ENCODE measurements around the gene PEBP1. TPM values are rescaled to one million over a fixed set of nuclear protein-coding genes. Genes with fewer than 3 reads are reported as not detected.

PEBP1 gene
- polyA plus RNA-seq, 1 donor from 2014 or later, result 702 TPM

- no peaks in the 10 kb centered on the region for H3K9me3 ChIP-seq (ENCODE audit: low read length)
- H3K27me3 ChIP-seq (ENCODE audit: insufficient read depth, low read depth, low read length), result no peaks in the 10 kb centered on the region
- H4K20me1 ChIP-seq (ENCODE audit: insufficient read depth), result no peaks in the 10 kb centered on the region
- no peaks in the 10 kb centered on the region for H3F3A ChIP-seq (ENCODE audit: insufficient read depth, low read length, poor library complexity, severe bottlenecking)
- no peak overlapping the region for H2AFZ ChIP-seq (ENCODE audit: low read depth, low read length)
- no peak overlapping the region for H3K4me2 ChIP-seq (ENCODE audit: low read length)
- peaks cover 6% of the 10 kb centered on the region for H3K36me3 ChIP-seq (ENCODE audit: insufficient read depth, low read length)
- H3K9ac ChIP-seq (ENCODE audit: low read length), result no peak overlapping the region
- no peaks in the 10 kb centered on the region for H3K9me2 ChIP-seq (ENCODE audit: insufficient read depth, low read length)
- H3K27ac ChIP-seq (ENCODE audit: low read length), result no peak overlapping the region
- no peaks in the 10 kb centered on the region for H3K79me2 ChIP-seq (replicated peaks; ENCODE audit: insufficient read depth, low read length)
- TF ChIP-seq RAD21 (conservative IDR thresholded peaks at IDR 0.05), result no peak
- no peak for TF ChIP-seq EP300 (conservative IDR thresholded peaks at IDR 0.05; ENCODE audit: poor library complexity, severe bottlenecking)
- no peak for TF ChIP-seq EZH2 (IDR thresholded peaks at IDR 0.05; ENCODE audit: borderline replicate concordance, insufficient read depth, low read length, poor library complexity, severe bottlenecking)
- TF ChIP-seq REST (IDR thresholded peaks at IDR 0.05; ENCODE audit: borderline replicate concordance), result no peak
- H3K4me3 ChIP-seq (ENCODE audit: low read length), result no peak overlapping the region
These were observed 12.4 kb downstream of the PEBP1 start for GRCh38 chr12:118148287-118148686.

GRCh38 chr12:118150625-118151024, 14.7 kb downstream of the PEBP1 start:
- no peaks in the 10 kb centered on the region for H3K27me3 ChIP-seq (ENCODE audit: insufficient read depth, low read depth, low read length)
- no peak overlapping the region for H2AFZ ChIP-seq (ENCODE audit: low read depth, low read length)
- no peak overlapping the region for H3K27ac ChIP-seq (ENCODE audit: low read length)
- H3K4me3 ChIP-seq (ENCODE audit: low read length), result no peak overlapping the region
- H3K9me2 ChIP-seq (ENCODE audit: insufficient read depth, low read length), result no peaks in the 10 kb centered on the region
- no peaks in the 10 kb centered on the region for H3K9me3 ChIP-seq (ENCODE audit: low read length)
- no peaks in the 10 kb centered on the region for H3K79me2 ChIP-seq (replicated peaks; ENCODE audit: insufficient read depth, low read length)
- H4K20me1 ChIP-seq (ENCODE audit: insufficient read depth), result no peaks in the 10 kb centered on the region
- TF ChIP-seq CTCF (IDR thresholded peaks at IDR 0.05; ENCODE audit: poor library complexity, severe bottlenecking), result no peak
- TF ChIP-seq EP300 (conservative IDR thresholded peaks at IDR 0.05; ENCODE audit: poor library complexity, severe bottlenecking), result no peak
- no peaks in the 10 kb centered on the region for H3F3A ChIP-seq (ENCODE audit: insufficient read depth, low read length, poor library complexity, severe bottlenecking)
- no peak overlapping the region for H3K9ac ChIP-seq (ENCODE audit: low read length)
- no peak overlapping the region for H3K4me2 ChIP-seq (ENCODE audit: low read length)
- H3K36me3 ChIP-seq (ENCODE audit: insufficient read depth, low read length), result peaks cover 6% of the 10 kb centered on the region

- Histone ChIP-seq H3K36me3 (ENCODE audit: insufficient read depth, low read length) (peaks cover 6% of the 10 kb centered on the region), H2AFZ (ENCODE audit: low read depth, low read length) (no peak overlapping the region), H3K4me2 (ENCODE audit: low read length) (no peak overlapping the region), H3K9me2 (ENCODE audit: insufficient read depth, low read length) (no peaks in the 10 kb centered on the region), H3K9ac (ENCODE audit: low read length) (no peak overlapping the region), H3F3A (ENCODE audit: insufficient read depth, low read length, poor library complexity, severe bottlenecking) (no peaks in the 10 kb centered on the region), H3K27me3 (ENCODE audit: insufficient read depth, low read depth, low read length) (no peaks in the 10 kb centered on the region), H3K9me3 (ENCODE audit: low read length) (no peaks in the 10 kb centered on the region), H3K79me2 (replicated peaks; ENCODE audit: insufficient read depth, low read length) (no peaks in the 10 kb centered on the region), H4K20me1 (ENCODE audit: insufficient read depth) (no peaks in the 10 kb centered on the region), H3K4me3 (ENCODE audit: low read length) (no peak overlapping the region), H3K27ac (ENCODE audit: low read length) (no peak overlapping the region)
- no peak for TF ChIP-seq POLR2AphosphoS5 (IDR thresholded peaks at IDR 0.05)
- TF ChIP-seq SMC3 (conservative IDR thresholded peaks at IDR 0.05; ENCODE audit: poor library complexity), result no peak
- TF ChIP-seq REST (IDR thresholded peaks at IDR 0.05; ENCODE audit: borderline replicate concordance), result no peak
- no peak for TF ChIP-seq EZH2 (IDR thresholded peaks at IDR 0.05; ENCODE audit: borderline replicate concordance, insufficient read depth, low read length, poor library complexity, severe bottlenecking)
- TF ChIP-seq TAF1 (IDR thresholded peaks at IDR 0.05; ENCODE audit: low read depth), result no peak
- no peak for TF ChIP-seq MXI1 (conservative IDR thresholded peaks at IDR 0.05; ENCODE audit: poor library complexity, severe bottlenecking)
- TF ChIP-seq CTCF (IDR thresholded peaks at IDR 0.05; ENCODE audit: poor library complexity, severe bottlenecking), result no peak
- TF ChIP-seq RAD21 (conservative IDR thresholded peaks at IDR 0.05), result no peak
- TF ChIP-seq EP300 (conservative IDR thresholded peaks at IDR 0.05; ENCODE audit: poor library complexity, severe bottlenecking), result no peak
These were observed 15.8 kb downstream of the PEBP1 start for GRCh38 chr12:118151755-118152154.
